Activated naive CD4-positive, alpha-beta T cell treated with anti-CD3 and anti-CD28 coated beads, Interleukin-2, amount 50 U/mL, for 72 hours (primary cell): Measurements from ENCODE around the gene BCL2L13. TPM values are rescaled to one million over a fixed set of nuclear protein-coding genes. Genes with fewer than 3 reads are reported as not detected.

ENCODE experiments used
- ATAC-seq, 2 donors: fragments of 150-1000 bp; cut with Tn5 transposase; 2 replicates each; pipeline ENCODE4 v1.10.0; 2021; ENCODE audit warnings: mild to moderate bottlenecking in 2 of 2, moderate library complexity in 2 of 2
- DNase-seq, 2 donors: peaks; one replicate each; pipeline ENCODE4 v3.0.0; 2021 to 2022; ENCODE audit warnings: low spot score in 2 of 2
- H3K27ac Mint-ChIP-seq, 2 donors: one replicate each; pipeline ENCODE4 v1.8.0; 2022; ENCODE audit warnings: mild to moderate bottlenecking in 2 of 2, mixed read lengths in 2 of 2
- H3K36me3 Mint-ChIP-seq, 2 donors: one replicate each; pipeline ENCODE4 v1.8.0; 2022; ENCODE audit warnings: mixed read lengths in 2 of 2
- H3K9me3 Mint-ChIP-seq, 2 donors: one replicate each; pipeline ENCODE4 v1.8.0; 2022; ENCODE audit warnings: mixed read lengths in 2 of 2
- total RNA-seq, 2 donors: library from RNA; stranded (reverse); gene quantifications; one replicate each; pipeline ENCODE4 v1.2.3, GENCODE V29; 2022

The BCL2L13 gene
- total RNA-seq, 2 donors from 2014 or later = 22.3 to 34.5 TPM

DNA sequence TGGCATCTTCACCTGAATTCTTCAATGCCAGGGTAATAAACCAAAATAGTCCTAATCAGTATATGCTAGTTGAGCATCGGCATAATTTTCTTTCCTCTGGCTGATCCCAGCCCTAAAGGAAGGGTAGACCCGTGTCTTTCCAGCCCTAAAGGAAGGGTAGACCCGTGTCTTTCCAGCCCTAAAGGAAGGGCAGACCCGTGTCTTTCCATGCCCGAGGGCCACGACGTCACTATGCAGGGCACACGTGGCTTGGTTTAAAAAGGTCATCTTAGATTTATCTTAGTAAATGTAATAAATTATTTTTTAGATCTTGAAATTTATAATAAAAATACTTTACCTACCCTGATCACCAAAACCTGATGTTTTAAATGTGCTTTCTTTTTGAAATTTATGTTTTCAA, 90.2 kb downstream of the BCL2L13 start:
- H3K27ac Mint-ChIP-seq = no peak overlapping the region
- peaks cover 12 to 23% of the 10 kb centered on the region in 2 donors for H3K36me3 Mint-ChIP-seq
- no peak for ATAC-seq
- no peaks in the 10 kb centered on the region for H3K9me3 Mint-ChIP-seq
- DNase-seq = no peak

DNA sequence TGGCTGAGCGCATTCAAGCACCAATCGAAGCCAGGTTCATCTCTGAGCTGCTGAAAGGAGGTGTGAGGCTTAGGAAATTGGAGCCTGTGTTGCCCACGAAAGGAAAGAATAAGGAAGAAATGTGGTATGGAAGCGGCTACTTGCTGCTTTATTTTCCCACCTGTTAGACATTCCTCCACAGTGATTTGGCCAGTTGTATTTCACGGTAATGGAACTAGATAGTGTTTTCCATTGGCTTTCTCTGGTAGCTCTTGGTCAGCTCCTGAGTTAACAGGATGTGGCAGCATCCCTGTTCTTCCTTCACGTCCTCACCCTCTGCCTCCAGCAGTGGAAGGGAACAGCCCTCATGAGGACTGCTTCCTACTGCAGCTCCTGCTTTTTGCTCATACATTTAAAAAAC, 91.0 kb downstream of the BCL2L13 start:
- ATAC-seq = no peak
- H3K27ac Mint-ChIP-seq = peak overlapping the region; percentile 15 to 62
- H3K9me3 Mint-ChIP-seq = no peaks in the 10 kb centered on the region
- DNase-seq = no peak
- peaks cover 12 to 25% of the 10 kb centered on the region in 2 donors for H3K36me3 Mint-ChIP-seq

DNA sequence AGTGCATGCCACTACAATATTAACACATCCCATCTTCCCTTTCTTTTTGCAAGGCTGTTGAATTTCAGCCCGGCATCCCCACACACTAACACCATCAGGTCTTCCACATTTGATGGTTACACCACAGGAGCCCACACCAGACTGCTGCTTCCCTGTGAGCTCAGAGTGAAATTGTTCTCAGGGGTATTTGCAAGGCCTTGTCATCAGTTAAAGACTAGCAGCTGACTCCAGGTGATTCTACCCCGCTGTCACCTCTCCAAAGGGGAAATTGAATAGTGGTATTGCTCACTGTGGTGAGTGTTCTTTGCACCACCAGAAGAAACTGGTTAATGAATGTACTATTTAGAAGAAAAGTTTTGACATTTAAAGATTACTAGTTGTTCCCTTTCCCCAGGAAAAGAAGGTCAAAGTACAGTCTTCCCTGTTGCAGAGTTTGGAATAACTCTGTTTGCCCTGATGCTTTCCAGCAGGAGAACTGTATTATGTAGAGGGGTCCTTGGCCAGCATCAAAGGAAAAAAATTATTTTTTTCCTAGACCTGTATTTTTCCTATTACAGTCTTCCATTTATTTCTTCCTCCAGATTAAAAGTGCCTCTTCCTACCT, 93.8 kb downstream of the BCL2L13 start:
- H3K36me3 Mint-ChIP-seq = peaks cover 5 to 15% of the 10 kb centered on the region in 2 donors
- ATAC-seq (no peak), DNase-seq (no peak)
- H3K9me3 Mint-ChIP-seq = no peaks in the 10 kb centered on the region
- no peak overlapping the region for H3K27ac Mint-ChIP-seq

DNA sequence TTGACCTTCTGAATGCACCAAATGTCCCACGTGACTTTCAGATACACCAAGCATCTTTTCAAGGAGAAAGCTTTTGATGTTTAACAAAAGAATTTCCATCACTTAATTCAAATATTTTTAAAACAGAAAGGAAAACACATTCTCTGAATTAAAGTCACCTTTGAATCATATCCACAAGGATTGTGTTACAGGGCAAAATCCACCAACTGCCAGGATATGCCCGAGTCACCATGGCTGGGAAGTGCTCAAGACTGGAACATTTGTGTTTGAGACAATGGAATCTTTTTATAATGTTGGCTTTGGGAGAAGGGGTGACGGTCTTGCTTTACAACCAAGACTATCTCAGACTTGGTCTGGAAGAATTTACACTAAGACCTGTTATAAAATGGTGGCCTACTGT, 94.9 kb downstream of the BCL2L13 start:
- H3K9me3 Mint-ChIP-seq = no peaks in the 10 kb centered on the region
- peak overlapping the region; percentile 70 to 86 for H3K27ac Mint-ChIP-seq
- DNase-seq = no peak
- no peak for ATAC-seq
- H3K36me3 Mint-ChIP-seq = peaks cover 5 to 14% of the 10 kb centered on the region in 2 donors

DNA sequence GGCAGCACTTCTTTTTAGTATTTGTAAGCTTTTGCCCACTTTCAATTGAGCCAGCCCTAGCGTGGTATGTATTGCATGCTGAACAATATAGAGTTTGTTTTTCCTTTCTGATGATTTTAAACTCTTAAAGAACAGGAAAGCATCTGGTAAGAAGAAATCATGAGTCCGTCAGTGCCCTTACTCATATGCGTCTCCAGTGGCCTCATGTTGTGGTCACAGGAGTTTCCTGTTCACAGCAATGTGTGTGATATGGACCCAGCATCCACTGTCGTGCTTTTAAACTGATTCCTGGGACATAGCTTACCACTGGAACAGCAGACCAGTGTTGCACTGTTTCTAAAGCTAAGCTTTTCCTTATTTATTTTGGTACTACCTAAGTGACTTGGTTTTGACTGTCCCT, 95.6 kb downstream of the BCL2L13 start:
- peaks cover 5 to 14% of the 10 kb centered on the region in 2 donors for H3K36me3 Mint-ChIP-seq
- H3K27ac Mint-ChIP-seq = peak overlapping the region in 1 of 2 donors; percentile 70
- DNase-seq (peak in 1 of 2 donors; percentile 33), ATAC-seq (peak; percentile 93 to 96)
- no peaks in the 10 kb centered on the region for H3K9me3 Mint-ChIP-seq

DNA sequence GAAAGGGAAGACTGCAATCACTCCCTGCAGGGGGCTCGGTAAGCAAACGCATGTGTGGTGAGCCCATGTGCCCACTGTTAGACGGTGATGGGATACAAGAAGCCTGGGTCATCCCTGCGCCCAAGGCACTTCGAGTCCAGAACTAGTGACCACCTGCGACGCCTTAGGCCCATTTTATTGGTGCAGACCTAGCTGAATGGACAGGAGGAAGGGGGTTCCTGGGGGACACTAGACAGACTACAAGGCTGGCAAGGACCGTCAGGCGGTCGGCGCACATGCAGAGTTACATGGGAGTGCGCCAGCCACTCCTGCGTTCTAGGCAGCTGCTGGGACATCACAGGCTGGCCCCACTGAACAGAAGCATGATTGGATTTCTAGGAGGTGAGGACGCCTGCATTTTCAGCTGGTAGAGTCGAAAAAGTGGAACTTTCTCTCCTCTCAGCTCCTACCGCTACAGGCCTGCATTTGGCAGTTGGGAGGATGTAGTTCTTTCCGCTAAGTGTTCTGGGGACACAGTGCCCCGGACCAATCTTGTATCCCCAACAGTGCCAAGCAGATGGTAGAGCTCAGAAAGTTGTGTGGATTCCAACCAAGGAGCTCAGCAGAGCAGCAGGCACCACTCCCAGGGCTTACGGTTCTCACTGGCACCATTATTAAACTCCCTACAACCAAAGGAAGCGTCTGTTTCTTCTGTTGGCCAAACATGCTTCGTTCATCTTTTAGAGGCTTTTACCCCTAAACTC, 100.0 kb downstream of the BCL2L13 start:
- peak overlapping the region; percentile 26 to 50 for H3K27ac Mint-ChIP-seq
- no peaks in the 10 kb centered on the region for H3K9me3 Mint-ChIP-seq

DNA sequence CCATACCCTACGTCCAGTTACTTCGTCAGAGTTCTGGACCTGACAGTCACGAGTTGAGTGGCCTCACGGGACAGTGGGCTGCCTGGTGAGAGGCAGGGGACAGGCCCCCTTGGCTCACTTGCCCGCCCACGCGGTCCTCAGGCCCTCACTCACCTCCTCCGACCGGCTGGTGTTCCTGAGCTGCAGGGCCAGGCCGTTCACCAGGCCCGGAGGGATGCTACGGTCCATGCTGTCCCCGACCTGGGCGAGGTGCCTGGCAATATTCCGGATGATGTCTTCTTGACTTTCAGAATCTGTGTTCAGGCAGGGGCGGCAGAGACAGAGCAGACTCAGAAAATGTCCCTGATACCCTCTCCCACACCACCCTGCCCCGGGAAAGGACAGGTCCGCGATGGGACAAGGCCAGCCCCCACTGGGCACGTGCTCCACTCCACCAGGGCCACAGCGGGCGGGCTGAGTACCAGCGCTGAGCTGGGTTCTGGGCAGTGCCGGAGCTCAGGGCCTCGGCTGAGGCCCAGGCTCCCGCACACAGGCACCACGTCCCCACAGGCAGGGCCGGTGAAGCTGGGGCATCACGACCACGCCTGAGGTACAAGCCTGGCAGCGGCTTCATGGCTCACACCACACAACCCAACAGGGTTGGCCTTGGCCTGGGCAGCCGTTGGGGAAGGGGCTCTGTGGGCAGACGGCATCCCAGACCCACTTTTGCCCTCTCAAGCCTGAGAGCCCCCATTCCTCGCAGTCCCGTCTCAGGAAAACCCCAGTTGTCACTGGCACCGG, 100.8 kb downstream of the BCL2L13 start:
- Mint-ChIP-seq H3K27ac (no peak overlapping the region), H3K9me3 (no peaks in the 10 kb centered on the region), H3K36me3 (no peaks in the 10 kb centered on the region)
- ATAC-seq = no peak
- DNase-seq = no peak

More for the DNA sequence above, 100.0 kb downstream of the BCL2L13 start:
- no peak for ATAC-seq
- DNase-seq = no peak
- H3K36me3 Mint-ChIP-seq = peaks cover 0 to 5% of the 10 kb centered on the region in 2 donors

DNA sequence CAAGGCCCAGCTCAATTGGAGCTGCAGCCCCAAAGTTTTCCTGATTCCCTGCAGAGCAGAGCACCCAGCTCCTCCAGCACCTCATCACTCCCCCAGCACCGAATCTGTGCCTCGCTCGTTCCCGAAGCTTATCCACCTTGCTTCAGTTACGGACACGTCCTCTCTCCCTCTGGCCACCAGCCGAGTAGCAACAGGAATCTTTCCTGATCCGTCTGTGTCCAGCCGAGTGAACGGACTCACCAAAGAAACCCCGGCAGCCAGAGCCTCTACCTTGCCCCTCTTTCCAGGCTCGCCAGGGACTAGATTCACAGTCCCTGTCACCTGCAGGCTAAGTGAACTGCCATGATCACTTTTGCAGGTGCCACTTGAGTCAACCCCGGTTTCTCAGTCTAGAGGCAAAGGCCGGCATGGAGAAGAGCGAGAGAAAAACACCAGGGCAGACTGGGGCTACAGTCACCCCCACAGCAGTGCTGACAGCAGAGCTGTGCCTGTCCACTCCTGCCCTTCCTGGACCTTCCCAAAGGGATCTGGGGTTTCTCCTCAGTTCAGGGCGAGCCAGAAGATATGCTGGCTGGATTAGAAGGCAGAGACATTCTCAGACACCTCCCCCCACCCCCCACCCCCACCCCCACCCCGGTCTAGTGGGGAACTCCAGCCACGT, 103.4 kb downstream of the BCL2L13 start:
- Mint-ChIP-seq H3K9me3 (no peaks in the 10 kb centered on the region), H3K36me3 (no peaks in the 10 kb centered on the region), H3K27ac (no peak overlapping the region)
- DNase-seq (no peak), ATAC-seq (peak in 1 of 2 donors; percentile 23)

DNA sequence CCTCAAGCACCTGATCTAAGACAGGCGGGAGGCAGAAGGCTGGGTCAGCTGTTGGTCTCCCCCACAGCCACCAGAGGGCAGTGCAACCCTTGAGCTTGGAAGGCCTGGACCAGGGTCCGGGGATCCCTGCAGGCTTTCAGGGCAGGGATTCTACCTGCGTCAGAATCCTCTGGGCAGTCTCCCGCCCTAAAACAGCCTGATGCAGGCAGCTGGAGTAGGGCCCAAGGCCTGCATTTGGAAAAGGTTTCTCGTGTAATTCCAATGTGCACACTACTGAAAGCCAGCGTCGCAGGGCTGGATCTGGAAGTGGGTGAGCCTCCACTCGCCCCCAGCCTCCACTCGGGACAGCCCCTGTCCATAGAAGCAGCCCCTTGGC, 104.0 kb downstream of the BCL2L13 start:
- Mint-ChIP-seq H3K36me3 (no peaks in the 10 kb centered on the region), H3K9me3 (no peaks in the 10 kb centered on the region), H3K27ac (no peak overlapping the region)
- DNase-seq (peak in 1 of 2 donors; percentile 80), ATAC-seq (peak; percentile 81 to 87)

DNA sequence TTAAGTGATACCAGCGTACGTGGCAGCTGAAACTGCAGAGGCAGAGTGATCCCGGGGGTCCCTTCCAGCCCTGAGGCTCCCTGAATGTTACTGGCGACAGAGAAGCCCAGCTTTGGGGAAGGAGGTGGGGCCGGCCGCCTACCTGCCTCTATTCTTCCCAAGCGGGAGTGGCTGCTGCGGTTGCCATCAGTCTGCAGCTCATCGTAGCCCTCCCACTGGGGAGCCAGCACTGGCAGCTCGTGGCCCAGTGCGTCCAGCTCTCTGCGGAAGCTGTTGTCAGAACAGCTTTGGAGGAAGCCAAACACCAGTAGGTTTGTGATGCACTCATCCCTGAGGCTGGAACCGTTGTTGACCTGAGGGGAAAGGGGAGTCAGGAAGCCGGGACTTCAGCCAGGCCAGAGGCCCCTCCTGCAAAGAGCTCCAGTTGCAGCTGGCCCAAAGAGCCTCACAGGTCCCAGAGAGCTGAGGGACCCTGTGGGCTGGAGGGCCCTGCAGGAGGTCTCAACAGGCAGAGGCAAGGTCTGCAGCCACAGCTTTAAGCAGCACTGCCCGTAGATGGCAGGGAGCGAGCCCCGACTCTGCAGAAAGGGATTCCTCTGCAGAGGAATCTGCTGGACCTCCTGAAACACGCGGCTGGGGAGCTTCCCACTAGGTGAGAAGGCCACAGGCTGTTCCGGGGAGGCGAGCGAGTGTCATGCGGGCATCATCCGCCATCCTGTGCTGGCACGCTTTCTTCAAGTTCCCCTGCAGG, 105.3 kb downstream of the BCL2L13 start:
- H3K27ac Mint-ChIP-seq = no peak overlapping the region
- ATAC-seq (no peak), DNase-seq (no peak)
- H3K9me3 Mint-ChIP-seq = no peaks in the 10 kb centered on the region
- H3K36me3 Mint-ChIP-seq = no peaks in the 10 kb centered on the region

DNA sequence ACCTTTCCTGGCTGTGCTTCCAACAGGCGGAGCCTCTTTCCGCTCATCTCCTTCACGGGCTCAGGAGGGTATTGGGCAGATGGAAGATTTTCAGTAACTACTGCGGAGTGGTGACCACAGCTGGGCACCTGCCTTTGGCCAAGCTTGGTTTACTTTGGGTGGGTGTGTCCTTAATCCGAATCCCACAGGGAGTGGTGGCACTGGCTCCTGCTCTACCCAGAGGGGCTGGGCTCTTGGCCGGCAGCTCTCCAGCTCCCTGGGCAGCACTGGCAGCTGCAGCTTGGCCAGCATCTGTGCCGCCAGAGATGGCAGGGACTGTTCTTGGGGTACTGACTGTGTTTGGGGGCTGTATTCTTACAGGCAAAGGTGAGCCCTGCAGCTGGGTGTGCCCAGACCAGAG, 105.9 kb downstream of the BCL2L13 start:
- Mint-ChIP-seq H3K27ac (no peak overlapping the region), H3K36me3 (no peaks in the 10 kb centered on the region), H3K9me3 (no peaks in the 10 kb centered on the region)
- DNase-seq = no peak
- ATAC-seq = no peak

DNA sequence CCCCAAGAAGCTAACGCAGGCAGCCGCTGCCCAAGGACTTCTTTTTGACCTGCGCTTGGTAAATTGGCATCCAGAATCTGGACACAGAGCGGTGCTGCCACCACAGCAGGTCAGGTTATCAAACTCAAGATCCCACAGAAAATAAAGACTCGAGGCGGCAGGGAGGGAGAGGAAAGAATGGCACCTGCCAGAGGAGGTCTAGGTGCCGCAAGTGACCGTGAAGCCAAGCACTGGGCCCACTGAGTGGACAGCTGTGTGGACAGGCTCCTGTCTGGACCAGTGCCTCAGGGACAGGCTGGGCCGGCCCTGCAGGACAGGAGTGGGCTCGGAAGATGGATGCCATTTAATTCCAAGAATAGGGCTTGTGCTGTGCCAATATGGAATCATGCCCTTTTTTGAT, 108.4 kb downstream of the BCL2L13 start:
- ATAC-seq (no peak), DNase-seq (no peak)
- no peaks in the 10 kb centered on the region for H3K9me3 Mint-ChIP-seq
- no peak overlapping the region for H3K27ac Mint-ChIP-seq
- no peaks in the 10 kb centered on the region for H3K36me3 Mint-ChIP-seq

DNA sequence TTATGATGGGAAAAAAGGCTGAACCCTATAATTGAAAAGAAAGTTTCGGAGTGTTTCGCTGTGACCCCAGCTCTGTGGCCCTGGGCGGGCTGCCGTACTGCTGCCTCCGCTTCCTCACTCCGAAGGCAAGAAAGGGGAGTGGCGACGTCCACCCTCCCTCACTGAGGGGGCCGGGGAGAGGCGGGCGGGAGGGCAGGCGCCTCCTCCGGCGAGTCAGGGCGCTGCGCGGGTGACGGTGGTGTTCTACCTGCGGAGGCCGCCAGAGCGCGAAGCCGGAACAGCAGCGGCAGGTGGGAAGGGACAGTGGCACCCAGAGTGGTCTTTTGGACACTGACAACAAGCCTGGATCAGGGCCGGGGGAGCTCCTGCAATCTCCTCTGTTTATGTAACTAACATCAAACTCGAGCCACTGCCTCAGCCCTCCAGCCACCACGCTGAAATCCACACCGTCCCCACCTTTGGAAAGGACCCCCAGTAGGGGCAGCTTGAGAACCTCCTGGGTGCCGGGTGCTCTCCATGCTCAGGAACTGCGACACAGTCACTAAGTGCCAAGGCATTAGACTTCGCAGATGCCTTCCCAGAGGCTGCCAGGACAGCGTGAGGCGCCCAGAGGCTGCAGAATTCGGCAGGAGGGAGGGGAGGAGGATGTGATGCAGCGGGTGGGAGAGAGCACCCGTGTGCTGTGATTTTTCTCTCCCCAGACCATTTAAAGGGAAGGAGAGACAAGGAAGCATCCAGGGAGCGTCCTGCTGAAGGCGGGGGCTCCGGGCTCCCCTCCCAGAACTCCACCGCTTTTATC, 110.2 kb downstream of the BCL2L13 start:
- ATAC-seq = no peak
- Mint-ChIP-seq H3K9me3 (no peaks in the 10 kb centered on the region), H3K27ac (no peak overlapping the region), H3K36me3 (no peaks in the 10 kb centered on the region)
- DNase-seq = no peak

DNA sequence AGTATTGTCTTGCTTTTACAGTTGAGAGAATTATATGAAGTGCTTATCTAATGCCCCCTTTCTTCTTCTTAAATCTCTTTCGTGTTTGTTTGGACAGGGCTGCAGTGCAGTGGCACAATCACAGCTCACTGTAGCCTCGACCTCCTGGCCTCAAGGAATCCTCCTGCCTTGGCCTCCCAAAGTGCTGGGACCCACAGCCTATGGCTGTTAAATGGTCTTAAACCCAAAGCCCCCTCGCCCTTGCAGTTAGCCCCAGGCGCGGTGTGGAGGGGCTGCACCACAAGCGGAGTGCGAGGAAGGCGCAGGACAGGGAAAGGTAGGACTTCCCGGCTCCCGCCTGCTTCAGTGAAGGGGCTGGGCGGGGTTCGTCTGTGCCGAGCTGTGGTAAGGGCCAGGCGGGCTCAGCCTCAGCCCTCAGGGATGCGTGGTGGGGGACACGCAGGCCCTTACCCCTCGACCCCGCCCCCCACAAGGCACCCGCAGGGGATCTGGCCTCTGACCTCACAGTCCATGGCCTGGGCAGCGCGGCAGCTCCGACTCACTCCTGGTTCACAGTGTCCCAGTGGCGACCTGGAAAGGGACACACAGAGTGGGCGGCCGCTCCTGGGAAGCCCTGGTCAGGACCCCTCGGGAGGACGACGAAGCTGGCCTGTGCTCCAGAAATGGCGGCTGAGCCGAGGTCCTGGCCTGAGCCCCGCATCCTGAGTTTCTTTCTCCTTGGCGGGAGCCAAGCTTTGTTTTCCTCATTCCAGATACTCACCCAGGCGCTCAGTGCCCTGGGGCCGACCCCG, 111.2 kb downstream of the BCL2L13 start:
- no peaks in the 10 kb centered on the region for H3K36me3 Mint-ChIP-seq
- DNase-seq (no peak), ATAC-seq (no peak)
- H3K27ac Mint-ChIP-seq = no peak overlapping the region
- no peaks in the 10 kb centered on the region for H3K9me3 Mint-ChIP-seq

DNA sequence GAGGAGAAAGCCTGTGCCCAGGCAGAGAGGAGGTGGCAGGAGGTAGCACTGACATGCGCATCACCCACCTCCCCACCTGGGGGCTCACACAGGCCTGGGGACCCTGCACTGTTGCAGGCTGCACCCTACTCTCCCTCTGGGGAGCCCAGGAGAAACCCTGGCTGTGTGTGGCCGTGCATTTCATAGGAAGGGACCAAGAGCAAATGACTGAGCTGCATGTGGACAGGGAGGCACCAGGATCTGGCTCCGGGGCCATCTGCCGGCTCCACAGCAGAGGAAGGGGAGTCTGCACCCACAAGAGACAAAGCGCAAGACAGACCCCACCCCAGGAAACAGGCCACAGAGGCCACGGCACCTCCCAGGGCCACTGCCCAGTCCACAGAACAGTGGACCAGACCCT, 113.0 kb downstream of the BCL2L13 start:
- ATAC-seq (no peak), DNase-seq (no peak)
- no peaks in the 10 kb centered on the region for H3K36me3 Mint-ChIP-seq
- H3K27ac Mint-ChIP-seq = no peak overlapping the region
- H3K9me3 Mint-ChIP-seq = no peaks in the 10 kb centered on the region
